ACHN (cell line): Measurements from ENCODE around the gene MOB2.

Experiments
- DNase-seq: peaks from one replicate; pipeline ENCODE4 v3.0.0-alpha.2; 2015
- in situ Hi-C: cut with HindIII; loops from 2 replicates; pipeline ENCODE4 v1.10.0; 2017; ENCODE audit warnings: low sequenced_read_pairs, low pct_ligation_motif_present, low pct_unique_long_range_greater_than_20kb

MOB2 gene

GRCh38 chr11:1507381-1508140 lies 21.0 kb upstream of the MOB2 start:
- in situ Hi-C loops: no loop called here
- DNase-seq: no peak

GRCh38 chr11:1506981-1507380 lies 20.4 kb upstream of the MOB2 start:
- in situ Hi-C loops: no loop called here
- no peak for DNase-seq

DNA sequence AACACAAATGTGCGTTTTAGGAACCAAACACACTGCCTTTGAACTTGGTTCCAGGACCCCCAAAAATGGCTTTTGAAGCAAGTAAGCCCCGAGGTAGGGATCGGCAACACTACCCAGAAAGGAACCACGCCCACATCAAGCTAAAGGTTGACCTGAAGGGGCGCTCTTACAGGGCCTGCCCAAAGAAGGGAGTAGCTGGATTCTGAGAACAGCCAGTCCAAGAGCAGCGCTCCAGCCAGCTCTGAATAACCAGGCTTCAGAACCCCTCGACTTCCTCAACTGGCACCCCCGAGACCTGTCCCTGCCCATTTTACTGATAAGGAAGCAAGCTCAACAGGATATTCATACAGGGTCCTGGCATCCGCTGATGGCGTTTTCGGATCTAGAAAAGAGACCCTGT lies 18.9 kb upstream of the MOB2 start:
- in situ Hi-C loops: no loop called here
- no peak for DNase-seq

DNA sequence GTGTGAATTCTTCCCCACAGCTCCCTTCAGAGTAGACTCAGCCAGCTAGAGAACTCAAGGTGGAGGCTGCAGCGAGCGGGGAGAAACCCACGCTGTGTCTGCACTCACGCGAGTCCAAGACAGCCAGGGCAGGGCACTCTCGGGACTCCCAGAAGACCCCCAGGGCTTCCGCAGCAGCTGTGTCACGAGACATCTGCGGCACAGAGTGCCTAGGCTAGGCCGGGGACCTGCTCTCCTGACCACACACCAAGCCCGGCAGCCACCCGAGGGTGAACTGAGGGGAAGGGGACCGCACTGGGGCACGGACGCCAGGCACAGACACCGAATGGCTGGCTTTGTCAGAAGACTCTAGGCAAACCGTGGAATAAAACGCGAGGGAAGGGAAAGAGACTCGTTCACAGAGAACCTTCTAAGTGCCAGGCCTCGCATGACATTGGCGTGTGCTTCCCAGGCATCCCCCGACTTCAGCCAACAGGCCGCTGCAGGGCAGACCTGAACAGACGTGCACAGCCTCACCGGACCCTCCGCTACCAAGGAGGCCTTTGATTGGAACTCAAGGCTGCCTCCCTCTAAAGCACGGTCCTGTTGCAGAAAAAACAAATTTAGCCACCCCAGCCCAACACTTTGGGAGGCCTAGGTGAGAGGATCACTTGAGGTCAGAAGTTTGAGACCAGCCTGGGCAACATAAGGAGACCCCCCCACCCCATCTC lies 18.2 kb upstream of the MOB2 start:
- DNase-seq: no peak
- in situ Hi-C loops: no loop called here

- in situ Hi-C loops: no loop called here
- DNase-seq: no peak
Measured at GRCh38 chr11:1504138-1504537, 17.6 kb upstream of the MOB2 start.

DNA sequence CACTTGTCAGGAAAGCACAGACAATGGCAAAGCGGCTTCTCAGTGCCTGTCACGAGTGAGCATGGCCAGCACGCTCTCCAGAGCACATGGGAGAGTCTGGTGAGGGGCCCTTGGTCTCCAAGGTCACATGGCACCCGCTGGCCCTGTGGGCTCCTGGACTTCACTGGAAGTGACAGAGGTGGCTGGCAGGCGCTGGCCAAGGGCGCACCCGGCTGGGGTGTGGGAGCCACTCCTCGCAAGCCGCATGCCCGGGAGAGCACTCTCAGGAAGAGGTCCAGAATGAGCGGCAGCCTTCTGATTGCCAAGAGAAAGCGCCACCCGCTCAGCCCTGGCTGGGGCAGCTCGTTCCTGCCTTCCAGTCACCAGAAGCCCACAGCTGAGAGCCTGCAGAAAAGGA lies 17.1 kb upstream of the MOB2 start:
- no peak for DNase-seq
- in situ Hi-C loops: no loop called here

DNA sequence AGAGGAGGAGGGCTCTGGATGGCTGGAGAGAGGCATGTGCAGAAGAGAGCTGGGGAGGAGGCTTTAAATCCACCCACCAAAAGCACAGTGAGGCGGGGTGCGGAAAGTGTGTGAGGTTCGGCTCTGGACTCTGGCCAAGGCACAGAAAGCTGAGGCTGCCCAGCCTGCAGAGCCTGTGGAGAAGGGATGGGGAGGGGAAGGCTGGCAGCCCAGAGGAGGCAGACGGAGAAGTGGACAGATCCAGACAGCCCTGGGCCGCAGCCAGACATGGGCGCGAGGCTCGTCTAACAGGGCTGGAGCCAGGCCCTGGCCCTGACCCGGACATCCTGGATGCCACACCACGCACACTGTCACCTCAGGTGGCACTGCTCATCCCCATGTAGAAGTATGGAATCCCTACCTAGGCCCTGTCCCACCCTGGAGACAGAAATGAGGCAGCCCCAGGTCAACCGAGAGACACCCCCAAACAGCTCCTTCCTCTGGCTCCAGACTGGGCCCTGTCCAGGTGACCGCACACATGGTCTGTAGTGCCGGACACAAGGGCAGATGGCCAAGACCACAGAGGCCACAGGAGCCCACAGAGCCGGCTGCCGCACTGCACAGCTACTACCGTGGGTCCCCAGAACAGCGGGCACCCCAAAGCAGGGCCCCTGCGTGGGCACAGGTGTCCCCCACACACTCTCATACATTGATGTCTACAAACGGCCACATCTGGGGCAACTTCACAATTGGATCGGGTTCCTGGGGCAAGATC lies 16.6 kb upstream of the MOB2 start:
- no peak for DNase-seq
- in situ Hi-C loops: no loop called here

GRCh38 chr11:1502168-1502953 lies 15.8 kb upstream of the MOB2 start:
- in situ Hi-C loops: no loop called here
- no peak for DNase-seq

DNA sequence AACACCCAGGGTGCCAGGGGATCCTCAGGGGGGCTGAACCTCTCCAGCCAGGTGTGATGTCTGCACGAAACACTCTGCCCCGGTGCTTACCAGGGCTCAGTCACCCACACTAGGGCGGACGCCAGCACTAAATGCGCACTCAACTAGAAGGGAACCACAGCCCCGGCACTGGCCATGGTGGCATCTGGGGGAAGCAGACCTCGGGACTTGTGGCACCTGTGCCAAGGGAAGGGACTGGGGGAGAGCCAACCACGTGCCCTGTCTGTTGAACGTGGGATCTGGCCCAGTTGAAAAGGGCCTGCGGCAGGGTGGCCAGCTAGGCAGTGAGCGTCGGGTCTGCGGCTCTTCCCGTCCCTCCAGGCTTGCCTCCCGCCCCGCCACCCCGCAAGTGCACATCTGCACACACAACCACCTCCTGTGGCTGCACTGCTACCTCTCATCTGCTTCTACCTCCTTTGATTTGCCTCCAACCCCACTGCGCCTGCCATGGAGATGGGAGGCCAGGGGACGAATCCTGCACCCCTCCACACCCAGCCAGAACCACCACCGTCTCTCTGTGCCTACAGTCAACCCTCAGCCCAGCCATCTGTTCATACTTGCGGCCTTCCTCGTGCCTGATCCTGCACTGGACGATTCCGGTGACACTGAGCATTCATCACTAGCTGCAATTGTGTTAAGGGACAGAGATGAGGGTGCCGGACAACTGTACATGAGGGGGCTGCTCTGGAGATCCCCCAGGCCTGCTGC lies 15.0 kb upstream of the MOB2 start:
- in situ Hi-C loops: no loop called here
- no peak for DNase-seq

DNA sequence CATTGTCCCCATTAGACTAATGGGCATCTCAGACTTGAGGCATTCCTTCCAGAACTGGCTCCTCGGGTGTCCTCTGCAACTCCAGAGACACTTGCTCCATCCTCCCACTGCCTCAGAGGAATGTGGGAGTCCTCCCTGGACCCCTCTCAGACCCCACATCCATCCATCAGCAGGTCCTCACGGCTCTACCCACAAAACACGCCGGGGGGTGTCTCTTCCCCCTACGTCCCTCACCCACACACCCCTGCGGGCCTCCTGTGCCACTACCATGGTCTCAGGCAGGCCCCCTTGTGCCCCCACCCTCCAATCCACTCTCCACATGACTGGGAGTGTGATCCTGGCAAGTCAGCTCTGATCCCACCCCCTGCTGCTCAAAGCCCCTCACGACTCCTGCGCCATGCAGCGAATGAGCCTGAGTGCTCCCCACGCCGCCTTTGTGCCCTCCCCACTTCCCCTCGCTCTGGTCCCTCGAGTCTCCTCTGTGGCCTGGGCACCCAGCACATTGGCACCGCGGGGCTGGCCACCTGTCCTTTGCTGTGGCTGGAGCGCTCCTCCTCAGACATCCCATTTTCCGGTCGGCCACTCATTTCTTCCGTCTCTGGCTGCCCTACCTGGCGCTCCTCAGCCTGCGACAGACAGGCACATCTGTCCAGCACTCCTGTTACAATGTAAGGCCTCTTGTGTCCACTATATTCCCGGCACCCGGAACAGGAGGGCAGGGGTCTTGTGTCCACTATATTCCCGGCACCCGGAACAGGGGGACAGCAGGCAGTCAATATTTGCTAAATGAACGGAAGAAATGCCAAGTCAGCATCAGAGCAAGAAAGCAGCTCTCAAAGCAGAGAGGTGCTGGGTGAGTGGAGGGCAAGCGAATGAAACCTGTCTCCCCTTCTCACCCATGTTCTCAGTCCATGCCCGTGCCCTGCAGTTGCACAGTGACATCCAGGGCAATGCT lies 14.2 kb upstream of the MOB2 start:
- DNase-seq: no peak
- in situ Hi-C loops: no loop called here

DNA sequence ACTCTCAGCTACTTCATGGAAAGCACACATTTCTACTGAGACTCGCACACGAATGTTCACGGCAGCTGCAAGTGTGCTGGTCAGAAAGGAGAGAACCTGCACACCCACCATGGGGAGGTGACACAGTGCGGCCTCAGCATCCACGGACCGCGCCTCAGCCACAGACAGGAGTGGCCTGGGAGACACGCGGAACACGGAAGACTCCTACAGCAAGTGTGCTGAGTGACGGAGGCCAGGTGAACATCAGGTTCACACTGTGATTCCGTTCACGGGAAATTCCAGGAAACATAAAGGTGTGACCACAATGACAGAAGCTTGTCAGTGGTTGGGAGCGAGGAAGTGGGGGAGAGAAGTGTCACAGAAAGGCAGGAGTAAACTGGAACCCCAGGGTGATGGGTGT lies 13.3 kb upstream of the MOB2 start:
- DNase-seq: no peak
- in situ Hi-C loops: no loop called here

GRCh38 chr11:1499261-1499890 lies 12.8 kb upstream of the MOB2 start:
- in situ Hi-C loops: no loop called here
- DNase-seq: no peak

- in situ Hi-C loops: no loop called here
- DNase-seq: no peak
Measured at GRCh38 chr11:1498262-1498661, 11.7 kb upstream of the MOB2 start.

- in situ Hi-C loops: no loop called here
- no peak for DNase-seq
Measured at GRCh38 chr11:1497600-1497999, 11.0 kb upstream of the MOB2 start.

GRCh38 chr11:1496761-1497095 lies 10.1 kb upstream of the MOB2 start:
- no peak for DNase-seq
- in situ Hi-C loops: no loop called here

GRCh38 chr11:1496091-1496760 lies 9.6 kb upstream of the MOB2 start:
- in situ Hi-C loops: no loop called here
- DNase-seq: no peak
